HEK293T (cell line): Measurements from ENCODE around the gene NAGA.

Source experiments
- CTCF ChIA-PET: fragments of 350-600 bp; formaldehyde crosslinking; extraction: SDS; loops from one replicate; lab custom pipeline; 2021; ENCODE audit warnings: antibody characterized with exemption, inconsistent platforms; lab: Yijun Ruan, JAX
- POLR2A ChIA-PET: fragments of 350-600 bp; formaldehyde crosslinking; extraction: SDS; loops from one replicate; lab custom pipeline; 2020; ENCODE audit warnings: antibody characterized with exemption, inconsistent platforms; lab: Yijun Ruan, JAX
- DNase-seq: peaks from one replicate; pipeline ENCODE4 v3.0.0; 2012; ENCODE audit warnings: mixed read lengths; ENCODE audit errors: extremely low spot score
- ARNT ChIP-seq: fragments of 450-650 bp; IDR thresholded peaks from 2 replicates; pipeline ENCODE4 v1.6.1; 2017; ENCODE audit warnings: mild to moderate bottlenecking
- BHLHE40 ChIP-seq: fragments of 450-650 bp; IDR thresholded peaks from 2 replicates; pipeline ENCODE4 v1.6.1; 2016; ENCODE audit warnings: mild to moderate bottlenecking, moderate library complexity, borderline replicate concordance
- CTBP1 ChIP-seq: fragments of 450-650 bp; IDR thresholded peaks from 2 replicates; pipeline ENCODE4 v1.6.1; 2016; ENCODE audit warnings: borderline replicate concordance
- ELF4 ChIP-seq: fragments of 450-650 bp; IDR thresholded peaks from 2 replicates; pipeline ENCODE4 v1.6.1; 2017; ENCODE audit warnings: antibody characterized with exemption
- FOXA1 ChIP-seq: fragments of 450-650 bp; IDR thresholded peaks from 2 replicates; pipeline ENCODE4 v1.6.1; 2016; ENCODE audit warnings: mild to moderate bottlenecking
- FOXK2 ChIP-seq: fragments of 450-650 bp; IDR thresholded peaks from 2 replicates; pipeline ENCODE4 v1.6.1; 2016; ENCODE audit warnings: mild to moderate bottlenecking
- FOXM1 ChIP-seq: fragments of 450-650 bp; IDR thresholded peaks from 2 replicates; pipeline ENCODE4 v1.6.1; 2017; ENCODE audit warnings: mild to moderate bottlenecking, borderline replicate concordance
- HDGF ChIP-seq: fragments of 450-650 bp; IDR thresholded peaks from 2 replicates; pipeline ENCODE4 v1.6.1; 2017; ENCODE audit warnings: antibody characterized with exemption, borderline replicate concordance
- L3MBTL2 ChIP-seq: fragments of 450-650 bp; conservative IDR thresholded peaks from 2 replicates; pipeline ENCODE4 v1.6.1; 2016; ENCODE audit warnings: mild to moderate bottlenecking
- LEF1 ChIP-seq: fragments of 450-650 bp; IDR thresholded peaks from 2 replicates; pipeline ENCODE4 v1.6.1; 2017; ENCODE audit warnings: mild to moderate bottlenecking, borderline replicate concordance
- NFRKB ChIP-seq: fragments of 450-650 bp; IDR thresholded peaks from 2 replicates; pipeline ENCODE4 v1.6.1; 2016; ENCODE audit warnings: mild to moderate bottlenecking, moderate library complexity
- PKNOX1 ChIP-seq: fragments of 450-650 bp; IDR thresholded peaks from 2 replicates; pipeline ENCODE4 v1.6.1; 2016
- SP1 ChIP-seq: fragments of 450-650 bp; IDR thresholded peaks from 2 replicates; pipeline ENCODE4 v1.6.1; 2017
- SUZ12 ChIP-seq: fragments of 450-650 bp; IDR thresholded peaks from 2 replicates; pipeline ENCODE4 v1.6.1; 2016; ENCODE audit warnings: mild to moderate bottlenecking
- TARDBP ChIP-seq: fragments of 450-650 bp; IDR thresholded peaks from 2 replicates; pipeline ENCODE4 v1.6.1; 2016
- ZNF384 ChIP-seq: fragments of 450-650 bp; IDR thresholded peaks from 2 replicates; pipeline ENCODE4 v1.6.1; 2016

Gene NAGA

GRCh38 chr22:42069801-42070516, 653 bp downstream of the NAGA start:
- peak; percentile 16 for DNase-seq
- ChIA-PET CTCF (interaction anchor here (1.0 kb wide), 1 partner anchor 21 kb away, joined by 3 read pairs; the partner anchor contains the start of gene NDUFA6), POLR2A (interaction anchor here (0.7 to 3.5 kb wide), 9 partner anchors 9 to 123 kb away, joined by 3 to 53 read pairs (median 5); partner anchors contain the start of genes CENPM, NDUFA6 and SMDT1)
- TF ChIP-seq NFRKB: no peak
- no peak; the same call in 1 of the 2 replicates for TF ChIP-seq L3MBTL2
- TF ChIP-seq HDGF: no peak
- TF ChIP-seq SP1: no peak
- TF ChIP-seq ARNT: no peak
- no peak for TF ChIP-seq PKNOX1
- no peak for TF ChIP-seq TARDBP

- ChIA-PET POLR2A (no interaction called here), CTCF (no interaction called here)
Measured at GRCh38 chr22:42068291-42068690, 2.3 kb downstream of the NAGA start.

GRCh38 chr22:42067671-42068251, 2.9 kb downstream of the NAGA start:
- no peak for DNase-seq
- CTCF ChIA-PET: no interaction called here
- TF ChIP-seq BHLHE40 (no peak), LEF1 (no peak), FOXA1 (no peak), ELF4 (no peak), HDGF (no peak), ZNF384 (no peak), L3MBTL2 (no peak), SUZ12 (no peak)
- POLR2A ChIA-PET: no interaction called here

More at GRCh38 chr22:42068291-42068690, 2.3 kb downstream of the NAGA start:
- TF ChIP-seq HDGF: no peak
- TF ChIP-seq L3MBTL2: no peak
- no peak for TF ChIP-seq NFRKB
- TF ChIP-seq CTBP1: no peak
- no peak for TF ChIP-seq FOXK2
- TF ChIP-seq SP1: no peak
- TF ChIP-seq LEF1: no peak
- no peak for TF ChIP-seq BHLHE40
- no peak for DNase-seq

GRCh38 chr22:42066937-42067336, 3.7 kb downstream of the NAGA start:
- POLR2A ChIA-PET: no interaction called here
- no peak for DNase-seq
- CTCF ChIA-PET: no interaction called here
- TF ChIP-seq ELF4 (no peak), BHLHE40 (no peak), L3MBTL2 (no peak), FOXK2 (no peak)

GRCh38 chr22:42066126-42066761, 4.4 kb downstream of the NAGA start:
- TF ChIP-seq SUZ12: no peak
- TF ChIP-seq NFRKB: no peak
- no peak for TF ChIP-seq FOXM1
- TF ChIP-seq HDGF: no peak
- TF ChIP-seq BHLHE40: no peak
- POLR2A ChIA-PET: no interaction called here
- DNase-seq: no peak
- CTCF ChIA-PET: no interaction called here

GRCh38 chr22:42065438-42066125, 5.0 kb downstream of the NAGA start:
- POLR2A ChIA-PET: interaction anchor here (1.3 to 1.5 kb wide), 2 partner anchors 14 to 119 kb away, joined by 3 to 6 read pairs; partner anchors contain the start of genes CENPM and SMDT1
- TF ChIP-seq FOXA1 (no peak), NFRKB (no peak), LEF1 (no peak), BHLHE40 (no peak), PKNOX1 (no peak), TARDBP (no peak), L3MBTL2 (no peak), SUZ12 (no peak), ZNF384 (no peak), ARNT (no peak), CTBP1 (no peak), FOXK2 (no peak), ELF4 (no peak), HDGF (no peak)
- DNase-seq: no peak
- CTCF ChIA-PET: no interaction called here
